GM19328 (cell line): ENCODE data around the gene ZNF184.

ENCODE experiments used
- ATAC-seq: cut with Tn5 transposase; IDR thresholded peaks from one replicate; pipeline ENCODE4 v1.9.1; 2021; ENCODE audit warnings: mild to moderate bottlenecking, moderate library complexity; ENCODE audit not compliant: unreplicated experiment

The ZNF184 gene

DNA sequence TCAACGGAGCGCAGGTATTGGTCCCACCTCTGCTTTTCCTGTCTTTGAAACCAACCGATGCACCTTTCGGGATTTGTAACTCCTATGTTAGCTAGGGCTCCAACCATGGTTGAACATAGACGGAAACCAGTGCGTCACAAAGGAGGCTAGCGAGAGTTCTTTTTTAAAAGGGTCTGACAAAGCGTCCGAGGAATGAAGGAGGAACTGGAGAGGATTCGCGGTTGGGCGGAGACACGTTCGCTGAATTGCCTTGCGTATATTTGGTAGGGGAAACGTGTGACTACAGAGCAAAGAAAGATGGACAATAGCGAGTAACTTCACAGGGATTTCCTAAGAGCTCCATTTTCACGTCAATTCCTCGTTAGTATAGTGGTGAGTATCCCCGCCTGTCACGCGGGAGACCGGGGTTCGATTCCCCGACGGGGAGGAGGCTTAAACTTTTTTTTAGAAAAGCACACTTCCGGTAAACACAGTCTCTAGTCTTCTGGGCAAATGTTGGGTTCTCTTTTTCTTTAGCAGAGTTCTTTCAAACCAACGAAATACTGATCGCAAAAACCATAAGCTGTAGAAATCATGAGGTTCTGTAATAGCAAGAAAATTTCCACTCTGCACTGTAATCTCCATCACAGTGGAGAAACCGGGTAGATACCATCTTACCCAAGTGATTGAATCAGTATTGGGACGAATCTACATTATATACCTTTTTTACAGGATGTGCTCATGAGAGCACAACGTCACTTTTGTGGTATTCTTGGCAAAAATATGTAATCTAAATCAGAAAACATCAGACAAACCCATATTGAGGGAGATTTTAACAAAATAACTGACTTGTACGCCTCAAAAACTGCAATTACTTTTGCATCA, 6.6 kb upstream of the ZNF184 start:
- peak; percentile 44 for ATAC-seq

DNA sequence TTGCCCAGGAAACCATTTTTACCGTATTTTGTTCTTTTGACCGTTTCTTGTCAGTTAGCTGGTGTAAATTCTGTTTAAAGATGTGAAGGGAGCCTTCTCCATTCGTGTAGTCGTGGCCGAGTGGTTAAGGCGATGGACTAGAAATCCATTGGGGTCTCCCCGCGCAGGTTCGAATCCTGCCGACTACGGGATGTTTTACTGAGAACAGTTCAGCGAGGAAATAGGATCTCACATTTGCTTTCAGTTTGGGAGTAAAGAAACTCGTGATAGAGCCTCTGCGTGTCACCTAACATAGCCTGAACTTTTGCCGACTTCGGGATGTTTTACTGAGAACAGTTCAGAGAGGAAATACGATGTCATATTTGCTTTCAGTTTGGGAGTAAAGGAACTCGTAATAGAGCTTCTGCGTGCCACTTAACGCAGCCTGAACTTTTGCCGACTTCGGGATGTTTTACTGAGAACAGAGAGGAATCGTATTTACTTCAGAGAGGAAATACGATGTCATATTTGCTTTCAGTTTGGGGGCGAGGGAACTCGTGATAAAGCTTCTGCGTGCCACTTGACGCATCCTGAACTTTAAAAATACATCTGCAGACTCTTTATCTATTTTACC, 5.9 kb upstream of the ZNF184 start:
- ATAC-seq: peak; percentile 39

GRCh38 chr6:27478141-27478705, 5.3 kb upstream of the ZNF184 start:
- ATAC-seq: peak; percentile 4

GRCh38 chr6:27477318-27478013, 4.6 kb upstream of the ZNF184 start:
- no peak for ATAC-seq

DNA sequence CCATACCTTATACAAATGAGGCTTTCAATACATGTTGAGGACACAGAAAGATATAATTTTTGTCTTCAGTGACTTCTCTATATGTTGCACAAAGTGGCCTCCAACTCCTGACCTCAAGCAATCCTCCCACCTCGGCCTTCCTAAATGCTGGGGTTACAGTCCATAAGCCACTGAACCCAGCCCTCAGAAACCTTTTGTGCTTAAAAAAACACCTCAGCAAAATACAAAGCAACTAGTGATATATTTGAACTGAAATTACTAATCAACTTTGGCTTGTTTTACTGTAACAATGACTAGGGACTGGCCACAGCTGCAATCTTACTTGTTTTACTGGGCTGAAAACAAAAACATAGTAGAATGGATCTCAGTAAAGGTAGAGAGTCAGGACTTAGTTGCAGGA, 3.2 kb upstream of the ZNF184 start:
- no peak for ATAC-seq

- no peak for ATAC-seq
Observed at GRCh38 chr6:27474672-27475071, 1.8 kb upstream of the ZNF184 start.

DNA sequence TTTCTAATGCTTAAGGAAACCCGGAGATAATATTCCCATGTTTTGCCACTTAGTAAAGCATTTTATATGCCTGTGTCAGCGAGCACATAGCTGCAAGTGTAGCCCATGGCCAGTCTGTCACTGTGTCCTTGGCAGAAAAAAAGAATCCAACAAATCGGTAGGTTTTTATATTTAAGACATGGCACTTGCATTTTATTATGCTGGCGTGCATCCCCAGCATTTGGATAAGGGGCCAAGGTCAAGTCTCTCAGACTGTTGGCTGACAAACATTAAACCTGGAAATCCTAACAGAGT, 1.2 kb upstream of the ZNF184 start:
- no peak for ATAC-seq

DNA sequence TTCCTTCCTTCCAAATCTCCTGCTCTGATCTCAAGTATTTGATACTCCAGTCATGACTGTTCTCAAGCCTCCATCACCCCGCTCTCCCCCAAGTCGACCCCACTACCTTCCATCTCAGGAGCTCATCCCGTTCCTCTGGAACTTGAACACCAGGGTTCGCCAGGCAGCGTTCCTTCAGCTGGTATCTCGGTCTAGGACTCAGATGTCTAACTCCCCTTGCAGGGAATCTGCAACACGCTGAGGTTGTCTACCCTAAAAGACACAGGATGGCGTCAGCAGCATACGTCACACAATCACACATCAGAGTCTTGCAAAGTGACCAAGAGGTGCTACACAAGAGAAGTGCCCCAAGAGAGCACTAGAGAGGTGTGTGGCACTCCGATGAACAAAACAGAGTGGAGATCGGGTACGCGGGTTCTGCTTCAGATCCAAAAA, 706 bp downstream of the ZNF184 start:
- peak; percentile 25 for ATAC-seq

DNA sequence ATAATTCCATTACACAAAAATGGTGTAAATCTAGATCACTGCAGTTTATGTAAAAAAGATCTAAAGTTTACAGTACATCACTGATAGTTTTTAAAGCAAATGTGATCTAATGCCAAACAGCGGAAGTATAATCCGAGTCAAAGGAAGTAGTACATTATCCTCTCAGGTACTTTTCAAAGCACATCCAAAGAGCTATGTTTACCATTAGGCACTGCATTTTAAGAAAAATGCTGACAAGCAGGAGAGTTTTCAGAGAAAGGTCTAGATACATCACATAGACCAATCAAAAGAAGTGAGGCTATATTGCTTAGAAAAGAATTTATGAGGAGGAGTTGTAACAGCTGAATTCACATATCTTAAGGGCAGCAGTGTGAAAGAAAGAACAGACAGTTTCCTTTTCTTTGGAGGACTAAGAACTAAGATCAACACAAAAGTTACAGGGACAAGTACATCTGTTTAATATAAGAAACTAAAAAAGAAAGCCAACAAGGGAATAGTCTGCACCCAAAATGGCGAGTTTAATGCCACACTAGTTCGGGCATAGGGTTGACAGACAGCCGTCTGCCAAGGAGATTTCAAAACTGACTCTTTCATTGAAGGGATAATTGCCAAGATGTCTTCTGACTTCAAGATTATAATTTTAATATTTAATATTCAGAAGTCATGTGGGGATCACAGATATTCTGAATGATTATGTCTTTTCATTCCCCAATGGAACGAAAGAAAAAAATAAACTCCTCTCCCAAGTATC, 1.4 kb downstream of the ZNF184 start:
- no peak for ATAC-seq

DNA sequence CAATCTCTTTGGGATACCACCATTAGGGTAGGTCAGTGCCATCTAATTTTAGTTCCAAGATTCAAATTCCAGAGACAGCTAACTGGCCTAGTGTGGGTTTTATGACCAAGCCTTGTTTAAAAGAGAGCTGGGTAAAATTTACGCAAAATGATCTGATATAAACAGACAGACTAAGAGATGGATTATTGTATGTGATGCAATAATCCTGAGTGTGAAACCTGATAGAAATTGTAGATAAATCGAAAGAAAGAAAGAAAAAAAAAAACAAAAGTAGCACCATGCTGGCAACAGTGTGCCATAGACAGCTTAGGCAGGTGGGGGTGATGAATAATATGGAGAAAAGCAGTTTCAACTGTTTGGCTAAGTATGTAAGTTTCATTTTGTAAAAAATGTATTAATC, 2.9 kb downstream of the ZNF184 start:
- ATAC-seq: no peak

- ATAC-seq: no peak
Observed at GRCh38 chr6:27468334-27468733, 4.6 kb downstream of the ZNF184 start.

- no peak for ATAC-seq
Observed at GRCh38 chr6:27452496-27452897, 20.4 kb downstream of the ZNF184 start.

- ATAC-seq: no peak
Observed at GRCh38 chr6:27451660-27452390, 21.1 kb downstream of the ZNF184 start.

DNA sequence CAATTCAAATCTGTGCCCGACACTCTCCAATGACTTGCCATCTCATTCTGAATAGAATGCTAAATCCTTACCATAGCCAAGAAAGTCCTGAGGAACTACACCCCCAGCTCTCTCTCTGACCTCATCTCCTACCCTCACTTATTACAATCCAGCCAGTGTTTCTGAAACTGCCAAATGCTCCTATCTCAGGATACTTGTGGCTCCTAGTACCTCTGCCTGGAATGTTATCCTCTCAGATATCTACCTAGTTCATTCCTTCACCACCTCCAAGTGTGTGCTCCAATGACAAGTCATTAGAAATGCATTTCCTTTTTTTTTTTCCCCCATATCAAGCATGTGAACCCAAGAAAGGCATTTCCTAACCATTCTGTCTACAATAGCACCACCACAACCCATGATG, 24.4 kb downstream of the ZNF184 start:
- ATAC-seq: no peak

DNA sequence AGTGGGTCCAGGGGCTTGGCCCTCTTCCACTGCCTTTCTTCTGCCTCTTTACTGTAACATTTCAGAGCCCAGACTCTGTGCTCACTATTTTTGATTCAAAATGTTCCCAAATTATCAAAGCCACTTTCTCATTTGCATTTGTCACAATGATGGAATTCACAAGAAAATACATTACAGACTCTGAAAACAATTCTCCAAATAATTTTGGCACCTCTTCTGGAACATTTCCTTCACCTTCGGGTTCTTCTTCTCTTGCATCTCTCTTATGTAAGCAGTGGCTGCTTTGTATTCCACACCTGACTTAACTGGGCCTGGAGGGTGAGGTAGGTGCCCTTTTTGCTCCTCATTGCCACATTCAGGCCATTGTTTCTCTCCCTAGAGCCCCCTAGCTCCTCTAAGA, 30.0 kb downstream of the ZNF184 start:
- ATAC-seq: no peak

DNA sequence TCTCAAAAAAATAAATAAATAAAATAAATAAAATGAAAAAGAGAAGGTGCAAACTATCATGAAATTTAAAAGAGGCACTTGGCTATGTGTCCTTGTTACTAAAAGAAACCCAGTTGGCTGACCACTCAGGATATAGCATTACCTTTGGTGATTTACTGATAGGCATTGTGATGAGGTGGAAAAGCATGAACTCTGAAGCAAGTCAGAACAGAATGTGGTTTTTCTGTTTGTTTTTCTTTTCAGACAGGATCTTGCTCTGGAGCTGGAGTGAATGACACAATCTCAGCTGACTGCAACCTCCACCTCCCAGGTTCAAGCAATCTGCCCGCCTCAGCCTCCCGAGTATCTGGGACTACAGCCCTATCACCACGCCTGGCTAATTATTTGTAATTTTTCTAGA, 31.9 kb downstream of the ZNF184 start:
- no peak for ATAC-seq

GRCh38 chr6:27439371-27439770, 33.5 kb downstream of the ZNF184 start:
- ATAC-seq: no peak

DNA sequence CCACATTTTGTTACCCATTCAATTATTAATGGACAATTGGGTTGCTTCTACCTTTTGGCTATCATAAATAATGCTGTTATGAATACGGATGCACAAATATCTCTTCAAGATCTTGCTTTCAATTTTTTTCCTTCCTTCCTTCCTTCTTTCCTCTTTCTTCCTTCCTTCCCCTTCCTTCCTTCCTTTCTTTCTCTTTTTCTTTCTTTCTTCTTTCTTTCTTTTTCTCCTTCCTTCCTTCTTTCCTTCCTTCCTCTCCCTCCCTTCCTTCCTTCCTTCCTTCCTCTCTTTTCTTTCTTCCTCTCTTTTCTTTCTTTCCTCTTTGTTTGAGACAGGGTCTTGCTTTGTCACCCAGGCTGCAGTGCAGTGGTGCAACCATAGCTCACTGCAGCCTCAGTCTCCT, 39.2 kb downstream of the ZNF184 start:
- ATAC-seq: no peak

DNA sequence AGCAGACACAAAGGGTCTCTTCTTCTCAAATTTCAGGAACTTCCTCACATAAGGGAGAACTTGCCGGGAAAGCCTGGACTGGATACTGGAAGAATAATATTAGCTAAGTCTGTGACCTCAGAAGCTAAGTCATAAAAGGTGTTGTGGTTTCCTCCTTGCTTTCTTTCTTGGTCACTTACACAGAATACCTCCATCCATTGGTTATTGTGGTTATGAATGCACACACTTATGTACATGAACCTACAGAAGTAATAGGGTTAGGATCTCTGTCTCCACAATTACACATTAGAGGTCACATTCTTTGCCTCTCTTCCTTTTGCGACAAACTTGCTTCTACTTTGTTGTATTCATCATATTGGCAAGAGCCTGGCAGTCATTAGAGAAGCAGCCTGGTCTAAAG, 43.9 kb downstream of the ZNF184 start:
- no peak for ATAC-seq

DNA sequence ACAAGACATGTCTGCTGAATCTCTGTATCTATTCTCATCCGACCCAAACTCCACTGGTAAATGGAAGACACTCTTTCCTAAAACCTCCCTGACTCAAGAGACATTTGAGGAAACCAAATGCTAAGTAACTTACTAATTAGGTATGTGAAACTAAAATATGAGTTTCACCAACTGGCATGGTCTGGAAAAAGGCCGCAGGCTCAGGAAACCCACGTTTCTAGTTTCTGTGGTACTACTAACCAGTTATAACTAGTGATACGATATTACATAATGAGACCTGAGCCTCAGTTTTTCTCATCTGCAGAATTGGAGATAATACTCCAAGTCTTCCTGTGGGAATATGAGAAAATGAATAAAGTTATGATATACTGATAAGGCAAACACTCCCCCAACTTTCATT, 44.4 kb downstream of the ZNF184 start:
- ATAC-seq: no peak
